ENCODE measurements around the gene TRAK2. TPM values are rescaled to one million over a fixed set of nuclear protein-coding genes. Genes with fewer than 3 reads are reported as not detected.

The TRAK2 gene, protein sequence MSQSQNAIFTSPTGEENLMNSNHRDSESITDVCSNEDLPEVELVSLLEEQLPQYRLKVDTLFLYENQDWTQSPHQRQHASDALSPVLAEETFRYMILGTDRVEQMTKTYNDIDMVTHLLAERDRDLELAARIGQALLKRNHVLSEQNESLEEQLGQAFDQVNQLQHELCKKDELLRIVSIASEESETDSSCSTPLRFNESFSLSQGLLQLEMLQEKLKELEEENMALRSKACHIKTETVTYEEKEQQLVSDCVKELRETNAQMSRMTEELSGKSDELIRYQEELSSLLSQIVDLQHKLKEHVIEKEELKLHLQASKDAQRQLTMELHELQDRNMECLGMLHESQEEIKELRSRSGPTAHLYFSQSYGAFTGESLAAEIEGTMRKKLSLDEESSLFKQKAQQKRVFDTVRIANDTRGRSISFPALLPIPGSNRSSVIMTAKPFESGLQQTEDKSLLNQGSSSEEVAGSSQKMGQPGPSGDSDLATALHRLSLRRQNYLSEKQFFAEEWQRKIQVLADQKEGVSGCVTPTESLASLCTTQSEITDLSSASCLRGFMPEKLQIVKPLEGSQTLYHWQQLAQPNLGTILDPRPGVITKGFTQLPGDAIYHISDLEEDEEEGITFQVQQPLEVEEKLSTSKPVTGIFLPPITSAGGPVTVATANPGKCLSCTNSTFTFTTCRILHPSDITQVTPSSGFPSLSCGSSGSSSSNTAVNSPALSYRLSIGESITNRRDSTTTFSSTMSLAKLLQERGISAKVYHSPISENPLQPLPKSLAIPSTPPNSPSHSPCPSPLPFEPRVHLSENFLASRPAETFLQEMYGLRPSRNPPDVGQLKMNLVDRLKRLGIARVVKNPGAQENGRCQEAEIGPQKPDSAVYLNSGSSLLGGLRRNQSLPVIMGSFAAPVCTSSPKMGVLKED
- 14.8 and 16.7 TPM in 2 replicates for total RNA-seq

DNA sequence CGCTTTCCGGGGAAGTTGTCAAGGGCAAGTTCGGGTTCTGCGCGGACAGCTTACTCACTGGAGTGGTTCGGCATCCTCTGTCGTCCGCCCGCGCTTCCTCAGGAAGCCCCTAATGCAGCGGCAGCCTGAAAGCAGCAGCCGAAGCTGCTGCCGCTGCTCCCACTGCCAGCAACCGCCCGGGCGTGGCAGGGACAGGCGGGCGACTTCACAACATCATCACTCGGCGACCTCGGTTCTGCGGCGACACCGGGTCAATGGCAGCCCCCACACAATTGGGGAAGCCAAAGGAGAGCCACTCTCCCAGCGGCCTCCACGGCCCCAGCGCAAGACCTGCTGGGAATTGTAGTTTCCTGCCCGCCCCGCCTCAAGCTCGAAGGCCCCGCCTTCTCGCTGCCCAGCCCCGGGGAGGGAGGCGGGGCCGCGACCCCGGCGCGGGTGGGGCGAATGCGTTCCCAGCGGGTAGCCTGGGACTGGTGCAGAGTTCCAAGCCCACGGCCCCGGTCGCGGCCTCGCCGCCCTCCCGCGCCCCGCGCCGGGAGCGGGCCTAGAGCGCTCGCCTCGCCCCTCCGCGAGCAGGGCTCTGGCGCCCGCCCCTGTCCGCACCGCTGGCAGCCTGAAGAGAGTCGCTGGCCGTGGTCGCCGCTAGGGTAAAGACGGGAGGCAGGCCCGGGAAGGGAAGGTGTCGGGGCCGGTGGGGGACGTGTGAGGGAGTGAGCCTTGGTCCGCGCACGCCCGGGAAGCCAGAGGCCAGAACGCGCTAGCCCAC, at the start of gene TRAK2, which contains the start of gene STRADB:
Gene TRAK2 (minus strand): TSS at position 167 of the 766 bp plus-strand sequence. CDS start 30,951 bp downstream, outside the sequence.
Gene STRADB (plus strand): TSS at position 449 of the 766 bp plus-strand sequence. CDS start 3,101 bp downstream, outside the sequence.

DNA sequence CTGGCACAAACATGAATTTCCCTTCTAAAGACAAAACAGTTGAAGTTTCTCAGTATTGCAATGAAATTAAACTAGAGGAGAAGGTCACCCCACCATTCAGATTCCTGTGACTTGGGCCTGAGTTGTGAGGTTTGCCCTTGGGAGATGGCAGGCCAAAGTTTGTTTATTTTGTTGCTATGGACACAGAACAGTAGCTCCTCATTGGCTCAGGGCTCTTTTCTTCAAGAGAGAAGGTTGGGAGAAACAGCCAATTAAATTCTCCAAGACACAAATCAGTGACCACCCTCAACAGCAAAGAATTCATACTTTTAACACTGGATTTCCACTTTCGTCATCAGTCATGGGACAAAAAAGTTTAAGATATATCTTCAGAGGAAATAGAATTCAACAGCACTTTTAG, 94.0 kb downstream of the TRAK2 start, which contains the start of gene FLACC1:
Gene FLACC1 (minus strand): TSS at position 125 of the 400 bp plus-strand sequence. CDS start 5,941 bp downstream, outside the sequence.

Other genes starting within 250 kb of the TRAK2 start
- gene CASP8, start 190.9 kb downstream of the TRAK2 start, total RNA-seq = 13.3 and 13.9 TPM in 2 replicates
- gene FLACC1, start 94.1 kb downstream of the TRAK2 start, total RNA-seq = 1.0 and 2.0 TPM in 2 replicates
- gene STRADB, start 282 bp upstream of the TRAK2 start, total RNA-seq = 19.3 and 23.1 TPM in 2 replicates
- gene TMEM237, start 192.0 kb upstream of the TRAK2 start, total RNA-seq = 12.2 and 16.4 TPM in 2 replicates
- gene MPP4, start 247.2 kb upstream of the TRAK2 start, total RNA-seq = 0.62 and 1.0 TPM in 2 replicates

Data from cardiac ventricle fibroblast (primary cell).